ENCODE results near the gene OLFM1. TPM values are rescaled to one million over a fixed set of nuclear protein-coding genes. Genes with fewer than 3 reads are reported as not detected.

OLFM1 gene
- total RNA-seq, 8 experiments from 2014 or later, result 0.58 to 136 (median 50.1) TPM

GRCh38 chr9:135074354-135075233 lies 12.9 kb upstream of the OLFM1 start:
- Histone ChIP-seq H3K27ac (no peak overlapping the region), H3K4me1 (replicated peaks in 1 of 2) (peaks cover 50 to 52% of the 10 kb centered on the region in 2 donors), H3K4me3 (peak overlapping the region; percentile 51 to 77 (median 55))
- 73 to 100% methylated on average over 2 to 3 of the region's 19 CpGs; no CpG with 5 or more reads in 8 of the 10 experiments for WGBS, 10 experiments
- no peak for ATAC-seq (replicated peaks in 6 of 8)
- in situ Hi-C loops (cut with MboI; ENCODE audit: low pct_unique_long_range_greater_than_20kb in 2 of 9, low sequenced_read_pairs in 9 of 9, unreplicated experiment in 9 of 9), result loop anchor here in 1 of 9 experiments (25.0 kb wide), 1 partner anchor 338 kb away; no protein-coding TSS in a partner anchor

- Histone ChIP-seq H3K27ac (no peak overlapping the region), H3K4me1 (replicated peaks in 1 of 2) (peaks cover 42 to 44% of the 10 kb centered on the region in 2 donors), H3K4me3 (peak overlapping the region; percentile 51 to 77 (median 55))
- in situ Hi-C loops (cut with MboI; ENCODE audit: low pct_unique_long_range_greater_than_20kb in 2 of 9, low sequenced_read_pairs in 9 of 9, unreplicated experiment in 9 of 9), result loop anchor here in 1 of 9 experiments (25.0 kb wide), 1 partner anchor 337 kb away; no protein-coding TSS in a partner anchor
- peak; percentile 83 to 93 (median 86) for ATAC-seq (replicated peaks in 6 of 8)
- 4 to 20% (median 7%) methylated on average over 1 to 21 of the region's 90 CpGs; no CpG with 5 or more reads in 7 of the 10 experiments for WGBS, 10 experiments
Measured at GRCh38 chr9:135075234-135076142, 12.0 kb upstream of the OLFM1 start.

DNA sequence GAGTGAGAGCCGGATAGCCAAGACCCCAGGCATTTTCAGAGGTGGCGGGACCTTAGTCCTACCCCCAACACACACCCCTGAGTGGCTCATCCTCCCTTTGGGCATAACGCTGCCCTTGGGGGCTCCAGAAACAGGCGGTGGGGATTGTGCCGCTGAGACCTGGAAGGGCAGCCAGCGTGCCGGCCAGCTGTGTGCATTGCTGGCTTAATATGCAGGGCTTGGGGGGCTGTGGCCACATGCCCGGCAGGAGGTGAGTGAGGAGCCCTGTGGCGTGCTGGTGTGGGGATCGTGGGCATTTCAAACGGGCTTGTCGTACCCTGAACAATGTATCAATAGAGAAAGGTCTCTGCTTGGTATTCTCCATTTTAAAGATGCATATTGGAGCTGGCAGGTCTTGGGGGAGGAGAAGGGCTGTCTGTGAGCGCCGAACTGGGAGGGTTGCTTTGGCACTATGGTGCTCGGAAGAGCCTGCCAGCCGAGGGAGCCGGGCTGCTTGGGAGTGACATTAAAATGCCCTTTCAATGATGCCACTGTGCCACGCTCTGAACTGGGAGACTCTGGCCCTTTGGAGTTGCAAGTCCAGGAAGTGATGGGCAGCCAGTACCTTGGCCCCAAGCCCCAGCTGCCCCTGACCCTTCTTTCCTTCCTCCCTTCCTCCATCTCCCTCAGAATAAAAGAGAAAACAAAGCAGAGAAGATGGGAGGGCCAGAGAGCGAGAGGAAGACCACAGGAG lies 11.2 kb upstream of the OLFM1 start:
- Histone ChIP-seq H3K4me1 (replicated peaks in 1 of 2) (peaks cover 34 to 36% of the 10 kb centered on the region in 2 donors), H3K4me3 (peak overlapping the region; percentile 51 to 77 (median 55)), H3K27ac (no peak overlapping the region)
- no peak for ATAC-seq (replicated peaks in 6 of 8)
- WGBS, 10 experiments, result 0 to 30% (median 18%) methylated on average over 1 to 12 of the region's 19 CpGs; no CpG with 5 or more reads in 4 of the 10 experiments
- in situ Hi-C loops (cut with MboI; ENCODE audit: low pct_unique_long_range_greater_than_20kb in 2 of 9, low sequenced_read_pairs in 9 of 9, unreplicated experiment in 9 of 9), result loop anchor here in 1 of 9 experiments (25.0 kb wide), 1 partner anchor 336 kb away; no protein-coding TSS in a partner anchor

GRCh38 chr9:135076876-135077430 lies 10.5 kb upstream of the OLFM1 start:
- peaks cover 32 to 34% of the 10 kb centered on the region in 2 donors for H3K4me1 ChIP-seq (replicated peaks in 1 of 2)
- H3K27ac ChIP-seq, result no peak overlapping the region
- in situ Hi-C loops (cut with MboI; ENCODE audit: low pct_unique_long_range_greater_than_20kb in 2 of 9, low sequenced_read_pairs in 9 of 9, unreplicated experiment in 9 of 9), result loop anchor here in 1 of 9 experiments (25.0 kb wide), 1 partner anchor 335 kb away; no protein-coding TSS in a partner anchor
- 60 to 82% (median 80%) methylated on average over 1 to 4 of the region's 6 CpGs; no CpG with 5 or more reads in 7 of the 10 experiments for WGBS, 10 experiments
- no peak for ATAC-seq (replicated peaks in 6 of 8)
- H3K4me3 ChIP-seq, result peak overlapping the region in 3 of 5 donors; percentile 51 to 77 (median 53)

GRCh38 chr9:135077497-135078200 lies 9.8 kb upstream of the OLFM1 start:
- Histone ChIP-seq H3K4me1 (replicated peaks in 1 of 2) (peaks cover 32 to 34% of the 10 kb centered on the region in 2 donors), H3K4me3 (no peak overlapping the region), H3K27ac (no peak overlapping the region)
- in situ Hi-C loops (cut with MboI; ENCODE audit: low pct_unique_long_range_greater_than_20kb in 2 of 9, low sequenced_read_pairs in 9 of 9, unreplicated experiment in 9 of 9), result loop anchor here in 1 of 9 experiments (25.0 kb wide), 1 partner anchor 335 kb away; no protein-coding TSS in a partner anchor
- ATAC-seq (replicated peaks in 6 of 8), result peak in 2 of 8 experiments; percentile 7 to 16
- WGBS, 10 experiments, result 26 to 81% (median 67%) methylated on average over 1 to 8 of the region's 12 CpGs; no CpG with 5 or more reads in 3 of the 10 experiments

DNA sequence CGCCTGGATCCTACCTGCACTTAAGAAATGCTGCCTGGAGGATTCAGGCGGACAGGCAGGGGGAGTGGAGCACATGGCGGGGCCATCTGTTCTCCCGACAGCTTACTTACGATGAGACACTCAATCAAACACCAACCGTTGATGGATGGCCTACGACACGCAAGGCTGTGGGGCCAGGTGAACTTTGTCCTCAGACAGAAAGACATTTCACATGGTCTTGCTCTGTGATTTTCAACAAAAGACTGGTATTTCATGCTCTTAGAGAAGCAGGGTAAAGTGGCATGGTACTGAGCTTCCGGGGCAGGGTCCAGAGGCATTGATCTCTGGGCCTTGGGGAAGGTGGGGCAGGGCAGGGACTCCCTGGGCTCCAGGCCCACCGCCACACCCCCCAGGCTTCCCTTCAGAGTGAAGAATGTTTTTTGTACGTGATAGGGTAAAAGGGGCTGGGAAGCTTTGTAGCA lies 9.1 kb upstream of the OLFM1 start:
- WGBS, 10 experiments, result 17 to 94% (median 73%) methylated on average over 1 to 10 of the region's 11 CpGs; no CpG with 5 or more reads in 4 of the 10 experiments
- ATAC-seq (replicated peaks in 6 of 8), result peak in 2 of 8 experiments; percentile 13 to 14
- in situ Hi-C loops (cut with MboI; ENCODE audit: low pct_unique_long_range_greater_than_20kb in 2 of 9, low sequenced_read_pairs in 9 of 9, unreplicated experiment in 9 of 9), result loop anchor here in 1 of 9 experiments (25.0 kb wide), 1 partner anchor 334 kb away; no protein-coding TSS in a partner anchor
- no peak overlapping the region for H3K4me3 ChIP-seq
- H3K4me1 ChIP-seq (replicated peaks in 1 of 2), result peaks cover 32 to 34% of the 10 kb centered on the region in 2 donors
- H3K27ac ChIP-seq, result no peak overlapping the region

DNA sequence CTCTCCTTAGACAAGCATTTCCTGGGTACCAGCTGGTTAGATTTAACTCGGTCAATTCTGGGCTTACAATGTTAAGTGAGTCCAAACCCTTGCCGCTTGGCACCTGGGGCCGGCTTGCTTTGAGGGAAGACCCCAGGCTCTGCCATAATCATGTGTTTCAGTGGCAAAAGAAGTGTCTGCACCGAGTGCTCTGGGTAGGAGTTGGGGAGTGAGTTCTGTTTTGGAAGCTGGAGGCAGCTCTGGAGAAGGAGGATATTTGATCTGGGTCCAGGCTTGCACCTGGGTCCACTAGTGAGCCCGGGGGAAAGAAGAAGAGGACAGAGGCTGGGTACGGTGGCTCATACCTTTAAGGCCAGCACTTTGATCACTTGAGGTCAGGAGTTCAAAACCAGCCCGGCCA lies 8.4 kb upstream of the OLFM1 start:
- Histone ChIP-seq H3K27ac (no peak overlapping the region), H3K4me3 (no peak overlapping the region), H3K4me1 (replicated peaks in 1 of 2) (peaks cover 32 to 37% of the 10 kb centered on the region in 2 donors)
- WGBS, 10 experiments, result 71 to 100% (median 82%) methylated on average over 1 to 3 of the region's 7 CpGs; no CpG with 5 or more reads in 4 of the 10 experiments
- in situ Hi-C loops (cut with MboI; ENCODE audit: low pct_unique_long_range_greater_than_20kb in 2 of 9, low sequenced_read_pairs in 9 of 9, unreplicated experiment in 9 of 9), result loop anchor here in 1 of 9 experiments (25.0 kb wide), 1 partner anchor 333 kb away; no protein-coding TSS in a partner anchor
- no peak for ATAC-seq (replicated peaks in 6 of 8)

GRCh38 chr9:135079676-135080075 lies 7.8 kb upstream of the OLFM1 start:
- 0 to 95% (median 67%) methylated on average over 1 to 7 of the region's 8 CpGs; no CpG with 5 or more reads in 1 of the 10 experiments for WGBS, 10 experiments
- Histone ChIP-seq H3K4me3 (no peak overlapping the region), H3K27ac (no peak overlapping the region), H3K4me1 (replicated peaks in 1 of 2) (peaks cover 32 to 37% of the 10 kb centered on the region in 2 donors)
- in situ Hi-C loops (cut with MboI; ENCODE audit: low pct_unique_long_range_greater_than_20kb in 2 of 9, low sequenced_read_pairs in 9 of 9, unreplicated experiment in 9 of 9), result loop anchor here (10.0 to 25.0 kb wide), 3 partner anchors 265 to 335 kb away; no protein-coding TSS in a partner anchor
- ATAC-seq (replicated peaks in 6 of 8), result no peak

DNA sequence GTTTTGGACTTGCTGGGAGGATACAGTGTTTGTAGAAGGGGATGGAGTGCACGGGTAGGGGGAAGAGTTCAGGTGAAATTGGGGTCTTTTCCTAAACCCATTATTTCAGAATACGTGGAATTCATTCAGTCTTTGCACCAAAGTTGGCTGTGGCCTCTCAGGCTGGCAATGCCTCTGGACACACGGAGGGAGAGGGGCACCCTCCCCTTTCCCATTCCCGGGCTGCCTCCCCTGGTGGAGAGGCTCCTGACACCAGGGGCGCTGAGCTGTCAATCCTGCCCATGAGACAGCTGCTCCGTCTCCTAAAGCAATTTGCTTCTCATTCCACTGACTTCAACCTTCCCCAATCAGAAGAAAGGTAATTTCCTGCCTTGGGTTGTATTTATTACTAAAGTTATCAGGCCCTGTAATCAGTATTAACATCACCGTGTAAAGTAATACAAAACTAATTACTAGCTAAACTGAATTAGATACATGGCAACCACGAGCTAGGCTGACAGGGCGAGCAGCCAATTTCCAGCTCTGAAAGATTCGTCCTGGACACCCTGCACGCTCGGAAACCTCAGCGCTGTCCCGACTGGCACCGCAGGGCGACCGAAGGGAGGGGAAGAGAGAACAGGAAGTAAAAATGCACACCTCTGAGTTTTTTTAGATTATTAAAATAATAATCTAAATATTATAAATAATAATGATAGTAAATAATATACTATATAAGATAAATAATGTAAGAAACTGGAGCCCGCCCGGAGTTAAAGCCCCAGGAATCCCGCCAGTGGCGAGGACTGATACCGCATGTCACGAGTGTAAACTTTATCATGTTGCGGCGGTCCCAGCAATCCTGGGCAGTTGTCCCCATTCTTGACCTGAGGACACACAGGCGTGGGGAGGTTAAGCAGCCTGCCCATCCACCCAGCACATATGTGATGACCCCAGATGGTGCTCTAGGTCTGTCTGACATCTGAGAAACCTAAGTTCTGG lies 6.9 kb upstream of the OLFM1 start:
- H3K4me3 ChIP-seq, result no peak overlapping the region
- peak in 1 of 8 experiments; percentile 5 for ATAC-seq (replicated peaks in 6 of 8)
- H3K27ac ChIP-seq, result no peak overlapping the region
- WGBS, 10 experiments, result 37 to 100% (median 81%) methylated on average over 1 to 17 of the region's 26 CpGs
- H3K4me1 ChIP-seq (replicated peaks in 1 of 2), result peaks cover 29 to 35% of the 10 kb centered on the region in 2 donors
- in situ Hi-C loops (cut with MboI; ENCODE audit: low pct_unique_long_range_greater_than_20kb in 2 of 9, low sequenced_read_pairs in 9 of 9, unreplicated experiment in 9 of 9), result loop anchor here (10.0 to 25.0 kb wide), 3 partner anchors 264 to 334 kb away; no protein-coding TSS in a partner anchor

- Histone ChIP-seq H3K4me1 (replicated peaks in 1 of 2) (peaks cover 27 to 39% of the 10 kb centered on the region in 2 donors), H3K4me3 (no peak overlapping the region), H3K27ac (no peak overlapping the region)
- WGBS, 10 experiments, result 40 to 100% (median 85%) methylated on average over 1 to 7 of the region's 15 CpGs; no CpG with 5 or more reads in 4 of the 10 experiments
- ATAC-seq (replicated peaks in 6 of 8), result no peak
- in situ Hi-C loops (cut with MboI; ENCODE audit: low pct_unique_long_range_greater_than_20kb in 2 of 9, low sequenced_read_pairs in 9 of 9, unreplicated experiment in 9 of 9), result loop anchor here (10.0 to 25.0 kb wide), 3 partner anchors 264 to 334 kb away; no protein-coding TSS in a partner anchor
Measured at GRCh38 chr9:135081264-135081660, 6.2 kb upstream of the OLFM1 start.

Data from motor neuron (in vitro differentiated cells).